NCI-H2196 (cell line): ENCODE measurements around the gene NXF1.
A peak's percentile ranks its signal among the peaks of the same experiment; 100 is the strongest.
"Not testable (repeated sequence)": the region's sequence is repeated elsewhere in the genome, so short reads cannot be mapped to it uniquely, and the experiment has no call there.

ENCODE experiments used
- DNase-seq: peaks from one replicate; lab custom pipeline; 2025; ENCODE audit not compliant: unreplicated experiment; lab: John Stamatoyannopoulos, UW

Gene NXF1

DNA sequence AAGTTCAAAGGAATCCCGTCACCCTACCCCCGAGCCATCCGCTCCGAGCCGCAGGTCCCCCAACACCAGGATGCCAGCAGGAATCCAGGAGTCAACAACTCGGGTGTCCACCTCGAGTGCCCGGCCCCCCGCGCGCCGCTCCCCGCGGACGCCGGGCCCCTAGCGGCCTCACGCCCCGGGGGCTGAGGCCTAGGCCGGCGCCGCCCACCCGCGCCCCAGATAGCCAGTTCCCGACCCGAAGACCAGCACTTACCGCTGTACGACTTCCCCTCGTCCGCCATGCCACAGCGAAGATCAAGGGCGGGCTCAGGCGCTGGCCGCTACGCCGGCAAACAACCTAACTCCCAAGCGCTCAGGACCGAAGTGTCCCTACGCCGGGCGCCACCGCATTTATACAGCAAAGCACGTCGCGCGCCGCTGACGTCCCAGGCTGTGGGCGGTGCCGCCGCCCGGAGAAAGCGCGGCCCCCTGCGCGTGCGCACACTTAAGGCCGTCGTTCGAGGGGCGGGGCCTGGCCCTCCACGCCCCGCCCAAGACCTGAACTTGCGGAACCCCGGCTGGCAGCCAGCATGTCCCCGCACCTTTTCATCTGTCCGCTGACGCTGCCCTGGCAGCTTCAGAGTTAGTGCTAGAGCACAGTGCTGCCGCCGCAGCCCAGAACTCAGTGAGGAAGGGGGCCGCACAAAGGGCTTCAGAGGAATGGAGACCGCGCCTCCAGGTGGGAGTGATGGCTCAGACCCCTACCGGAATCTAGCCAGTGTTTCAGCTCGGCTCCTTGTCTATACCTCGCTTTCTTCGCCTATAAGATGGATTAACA lies at the start of gene NXF1:
NXF1 (minus strand) TSS at position 365 of the 817 bp plus-strand sequence; CDS start at position 281, 84 bp downstream.
- peak; percentile 97 for DNase-seq

DNA sequence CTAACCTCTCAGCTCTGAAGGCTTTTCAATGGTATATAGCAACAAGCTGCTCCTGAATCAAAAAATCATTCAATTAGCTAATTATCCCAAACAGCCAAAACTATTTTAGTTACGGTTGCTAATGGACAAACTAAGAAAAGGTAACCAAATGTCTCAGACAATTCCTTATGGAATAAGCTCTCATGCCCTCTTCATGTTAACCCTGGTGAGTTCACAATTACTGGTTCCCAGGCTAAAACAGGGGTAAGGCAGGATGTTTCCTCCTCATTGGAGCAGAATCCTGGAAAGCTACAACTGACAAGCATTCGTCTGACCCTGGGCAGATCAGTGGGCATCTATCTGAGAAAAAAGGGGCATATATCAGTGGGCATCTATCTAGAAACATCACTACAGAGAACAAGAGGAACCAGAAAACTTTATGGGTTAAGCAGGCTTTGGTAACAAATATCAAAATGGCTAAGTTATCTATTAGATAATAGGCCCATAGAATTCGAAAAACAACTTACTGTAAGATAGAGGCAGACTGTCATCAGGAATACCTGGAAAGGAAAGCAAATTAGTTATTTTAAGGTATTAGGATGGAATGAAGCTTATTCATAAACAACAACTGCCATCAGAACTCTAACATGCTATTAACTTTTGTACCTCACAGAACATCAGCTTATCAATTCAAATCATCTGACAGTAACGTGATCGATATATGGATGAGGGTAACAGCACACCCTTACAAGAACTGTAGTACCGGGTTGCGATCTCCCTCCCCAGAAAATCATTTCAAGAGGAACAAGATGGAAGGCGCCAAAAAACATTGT lies 49.0 kb upstream of the NXF1 start:
- DNase-seq, result no peak

DNA sequence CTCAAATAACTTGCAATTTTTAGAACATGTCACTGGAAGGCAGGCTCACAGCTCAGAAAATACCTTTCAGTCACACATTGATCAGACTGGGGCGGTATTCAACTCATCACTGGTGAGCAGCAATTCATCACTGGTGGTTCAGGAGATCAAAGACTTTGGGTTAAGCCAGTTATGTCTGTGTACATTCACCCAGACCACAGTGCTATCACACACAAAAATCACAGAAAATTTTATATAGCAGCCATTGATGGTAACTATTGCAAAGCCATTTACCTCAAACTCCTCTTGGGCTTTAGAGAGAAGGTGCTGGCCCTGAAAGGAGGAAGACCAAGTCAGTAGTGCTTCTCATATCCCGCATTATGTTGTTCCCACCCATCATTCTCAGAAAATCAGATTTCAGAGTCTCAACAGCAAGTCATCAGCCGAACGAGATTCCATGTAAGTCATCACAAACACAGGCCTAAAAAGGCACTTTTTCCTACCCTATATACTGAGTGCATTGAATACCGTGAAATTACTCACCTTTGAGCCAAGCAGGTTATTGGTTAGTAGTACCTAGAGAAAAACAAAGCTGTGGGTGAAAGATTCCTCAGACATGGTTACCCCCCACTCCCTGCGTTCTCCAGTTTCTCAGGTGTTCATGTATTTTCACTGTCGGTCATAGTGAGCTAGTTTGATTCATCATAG lies 48.2 kb upstream of the NXF1 start:
- DNase-seq, result no peak

DNA sequence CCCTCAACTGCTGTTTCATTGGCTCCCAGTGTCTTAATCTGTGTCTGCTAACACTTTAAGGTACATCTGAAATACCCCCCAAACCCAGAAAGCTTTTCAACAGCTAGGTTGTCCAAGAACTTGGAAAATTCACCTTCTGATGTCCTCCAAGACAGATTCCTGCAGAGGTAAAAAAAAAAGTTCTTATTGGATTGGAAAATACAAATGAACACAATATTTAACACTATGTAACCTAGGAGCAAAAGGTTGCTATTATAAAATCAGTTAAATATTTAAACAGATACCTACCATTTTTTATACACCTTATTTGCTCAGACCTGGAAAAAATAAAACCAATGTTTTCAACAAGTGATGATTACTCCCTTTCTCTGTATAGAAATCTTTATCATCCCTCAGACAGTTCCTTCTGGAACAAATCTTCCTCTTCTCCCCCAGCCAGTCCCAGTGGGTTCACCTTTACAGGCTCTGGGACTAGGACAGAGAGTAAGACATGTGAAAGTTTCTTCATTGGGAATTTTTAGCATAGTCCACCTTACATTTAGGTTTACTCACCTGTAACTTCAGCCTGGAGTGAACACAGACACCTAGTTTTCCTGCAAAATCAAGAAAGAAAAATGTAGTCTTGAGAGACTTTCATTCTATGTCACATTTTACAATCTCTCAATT lies 47.4 kb upstream of the NXF1 start:
- no peak for DNase-seq

DNA sequence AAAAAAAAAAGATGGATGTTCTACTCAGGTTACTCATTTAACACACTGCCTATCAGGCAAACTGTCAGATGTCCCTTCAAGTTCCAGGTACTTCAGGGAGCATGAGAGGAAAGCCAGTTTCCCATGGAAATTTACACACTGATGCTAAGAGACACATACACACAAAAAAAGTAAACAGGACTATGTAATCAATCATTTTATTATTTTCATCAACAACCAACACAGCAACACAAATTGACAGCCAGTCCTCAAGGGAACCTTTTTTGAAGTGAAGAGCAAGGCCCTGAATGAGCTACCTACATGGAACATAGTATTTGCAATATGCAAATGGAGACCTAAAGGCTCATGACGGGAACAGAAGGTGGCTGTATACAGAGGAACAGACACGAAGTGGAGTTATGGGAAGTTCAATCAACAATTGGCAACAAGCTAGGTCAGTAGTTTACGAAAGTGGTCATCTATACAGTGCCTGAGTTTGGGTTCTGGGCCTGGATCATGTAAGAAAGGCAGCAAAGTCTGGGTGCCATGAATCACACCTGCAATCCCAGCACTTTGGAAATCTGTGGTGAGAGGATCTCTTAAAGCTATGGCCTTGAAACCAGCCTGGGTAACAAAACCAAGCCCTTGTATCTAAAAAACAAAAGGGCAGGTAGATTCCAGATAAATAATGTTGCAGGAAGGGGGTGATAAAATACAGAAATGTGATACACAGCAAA lies 46.7 kb upstream of the NXF1 start:
- DNase-seq, result no peak

DNA sequence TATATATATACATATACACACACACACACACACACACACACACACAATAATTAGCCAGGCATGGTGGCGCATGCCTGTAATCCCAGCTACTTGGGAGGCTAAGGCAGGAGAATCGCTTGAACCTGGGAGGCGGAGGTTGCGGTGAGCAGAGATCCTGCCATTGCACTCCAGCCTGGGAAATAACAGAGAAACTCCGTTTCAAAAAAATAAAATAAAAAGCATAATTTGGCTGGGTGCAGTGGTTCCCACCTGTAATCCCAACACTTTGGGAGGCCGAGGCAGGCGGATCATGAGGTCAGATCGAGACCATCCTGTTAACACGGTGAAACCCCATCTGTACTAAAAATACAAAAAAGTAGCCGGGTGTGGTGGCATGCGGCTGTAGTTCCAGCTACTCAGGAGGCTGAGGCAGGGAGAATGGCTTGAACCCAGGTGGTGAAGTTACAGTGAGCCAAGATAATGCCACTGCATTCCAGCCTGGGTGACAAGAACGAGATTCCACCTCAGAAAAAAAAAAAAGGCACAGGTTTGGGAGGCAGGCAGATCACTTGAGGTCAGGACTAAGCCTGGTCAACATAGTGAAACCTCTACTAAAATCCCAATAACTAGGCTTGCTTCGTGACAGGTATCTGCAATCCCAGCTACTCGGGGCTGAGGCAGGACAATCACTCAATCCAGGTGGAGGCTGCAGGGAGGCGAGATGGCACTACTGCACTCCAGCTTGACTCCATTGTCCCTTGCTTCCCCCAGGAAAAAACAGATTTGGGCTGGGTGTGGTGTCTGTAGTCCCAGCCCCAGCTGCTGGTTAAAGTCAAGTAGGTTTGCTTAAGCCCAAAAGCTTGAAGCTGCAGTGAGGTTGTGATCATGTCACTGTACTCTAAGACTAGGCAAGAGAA lies 45.9 kb upstream of the NXF1 start:
- no peak for DNase-seq

DNA sequence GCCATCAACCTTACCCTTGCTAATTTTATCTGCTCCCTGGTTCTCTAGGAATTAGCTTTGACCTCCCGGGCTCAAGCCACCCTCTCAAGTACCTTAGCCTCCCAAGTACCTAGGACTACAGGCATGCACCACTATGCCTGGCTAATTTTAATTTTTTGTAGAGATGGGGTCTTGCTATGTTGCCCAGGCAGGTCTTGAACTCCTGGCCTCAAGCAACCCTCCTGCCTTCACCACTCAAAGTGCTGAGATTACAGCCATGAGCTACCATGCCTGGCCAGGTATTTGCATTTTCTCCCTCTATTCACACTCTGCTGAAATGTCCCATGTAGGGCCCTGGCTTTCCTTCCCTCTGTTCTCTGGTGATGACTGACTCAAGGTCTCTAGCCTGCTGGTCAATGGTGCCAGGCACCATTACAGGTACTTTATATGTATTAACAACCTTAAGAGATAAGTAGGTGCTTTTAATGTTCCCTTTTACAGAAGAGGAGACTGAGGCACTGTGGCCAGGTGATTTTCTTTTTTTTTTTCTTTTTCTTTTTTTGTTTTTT lies 42.6 kb upstream of the NXF1 start:
- no peak for DNase-seq

DNA sequence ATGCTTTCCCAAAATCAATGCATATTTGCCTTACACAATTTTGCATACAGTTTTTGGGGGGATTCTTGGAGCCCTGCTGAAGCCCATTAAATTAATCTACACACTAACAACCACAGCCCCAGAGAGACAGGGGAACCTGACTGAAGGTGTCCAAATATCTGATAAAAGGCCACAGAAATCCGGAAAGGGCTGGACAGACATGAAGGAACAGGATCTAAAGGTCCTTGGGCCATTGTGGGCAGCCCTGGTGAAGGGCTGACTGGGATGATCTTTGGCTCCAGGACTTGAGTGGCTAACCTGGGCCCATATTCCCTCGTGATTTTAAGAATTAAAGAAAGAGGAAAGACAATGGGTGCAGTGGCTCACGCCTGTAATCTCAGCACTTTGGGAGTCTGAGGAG lies 40.9 kb upstream of the NXF1 start:
- DNase-seq, result no peak

DNA sequence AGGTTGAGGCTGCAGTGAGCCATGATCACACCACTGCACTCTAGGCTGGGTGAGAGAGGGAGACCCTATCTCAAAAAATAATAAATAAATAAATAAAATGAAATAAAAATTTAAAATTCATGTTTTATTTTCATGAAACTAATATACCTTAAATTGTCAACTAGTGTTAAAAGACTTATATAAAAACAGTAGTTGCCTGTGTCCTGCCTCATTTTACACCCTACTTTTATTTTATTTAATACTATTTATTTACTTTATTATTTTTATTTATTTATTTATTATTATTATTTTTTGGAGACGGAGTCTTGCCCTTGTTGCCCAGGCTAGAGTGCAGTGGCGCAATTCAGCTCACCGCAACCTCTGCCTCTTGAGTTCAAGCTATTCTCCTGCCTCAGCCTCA lies 38.9 kb upstream of the NXF1 start:
- no peak for DNase-seq

DNA sequence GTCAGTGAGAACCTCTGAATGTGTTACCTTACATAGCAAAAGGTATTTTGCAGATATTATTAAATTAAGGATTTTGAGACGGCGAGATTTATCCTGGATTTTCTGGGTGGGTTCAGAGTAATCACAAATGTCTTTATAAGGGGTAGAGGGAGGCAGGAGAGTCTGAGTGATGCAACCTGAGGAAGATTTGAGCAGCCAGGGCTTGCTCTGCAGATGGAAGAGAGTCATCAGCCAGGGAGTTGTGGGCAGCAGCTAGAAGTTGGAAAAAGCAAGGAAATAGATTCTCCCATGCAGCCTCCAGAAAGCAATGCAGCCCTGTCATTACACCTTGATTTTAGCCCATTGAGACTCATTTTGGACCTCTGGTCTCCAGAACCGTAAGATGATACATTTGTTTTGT lies 38.2 kb upstream of the NXF1 start:
- DNase-seq, result no peak

DNA sequence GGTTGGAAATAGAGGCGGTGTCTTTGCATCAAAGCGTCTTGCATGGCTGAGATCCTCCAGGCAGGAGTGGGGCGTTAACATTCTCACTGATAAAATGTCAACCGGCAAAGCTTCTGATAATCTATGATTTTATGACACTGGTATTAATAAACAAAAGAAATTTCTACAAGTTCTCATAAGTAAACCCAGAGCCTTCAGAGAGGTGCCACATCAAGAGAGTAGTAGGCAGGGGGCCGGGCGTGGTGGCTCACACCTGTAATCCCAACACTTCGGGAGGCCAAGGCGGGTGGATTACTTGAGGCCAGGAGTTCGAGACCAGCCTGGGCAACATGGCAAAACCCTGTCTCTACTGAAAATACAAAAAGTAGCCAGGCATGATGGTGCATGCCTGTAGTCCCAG lies 37.7 kb upstream of the NXF1 start:
- not testable (repeated sequence) for DNase-seq

DNA sequence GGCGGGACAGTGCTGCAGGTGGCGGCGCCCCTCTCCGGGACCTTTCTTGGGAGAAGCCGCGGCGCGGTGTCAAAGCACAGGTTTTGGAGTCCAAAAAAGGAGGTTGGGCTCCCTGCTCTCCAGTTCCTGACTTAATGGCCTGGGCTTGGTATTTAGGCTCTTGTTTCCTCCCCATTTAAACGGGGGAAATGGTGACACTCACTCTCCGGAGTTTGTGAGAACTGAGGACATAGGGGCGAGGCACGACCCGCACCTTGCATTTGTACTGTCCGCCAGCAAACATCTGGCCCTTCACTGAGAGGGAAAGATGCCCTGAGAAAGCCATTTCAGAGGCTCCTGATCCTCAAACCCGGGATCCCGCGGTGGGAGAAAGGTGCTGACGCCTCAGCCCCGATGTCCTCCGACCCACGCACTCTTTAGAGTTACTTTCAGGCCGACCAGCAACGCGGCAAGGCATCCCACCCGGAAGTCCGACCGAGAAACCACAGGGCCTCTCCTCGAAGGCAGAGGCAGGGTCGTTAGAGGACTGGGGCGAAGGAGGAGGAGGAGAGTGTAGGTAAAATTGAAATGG lies 37.0 kb upstream of the NXF1 start:
- no peak for DNase-seq

DNA sequence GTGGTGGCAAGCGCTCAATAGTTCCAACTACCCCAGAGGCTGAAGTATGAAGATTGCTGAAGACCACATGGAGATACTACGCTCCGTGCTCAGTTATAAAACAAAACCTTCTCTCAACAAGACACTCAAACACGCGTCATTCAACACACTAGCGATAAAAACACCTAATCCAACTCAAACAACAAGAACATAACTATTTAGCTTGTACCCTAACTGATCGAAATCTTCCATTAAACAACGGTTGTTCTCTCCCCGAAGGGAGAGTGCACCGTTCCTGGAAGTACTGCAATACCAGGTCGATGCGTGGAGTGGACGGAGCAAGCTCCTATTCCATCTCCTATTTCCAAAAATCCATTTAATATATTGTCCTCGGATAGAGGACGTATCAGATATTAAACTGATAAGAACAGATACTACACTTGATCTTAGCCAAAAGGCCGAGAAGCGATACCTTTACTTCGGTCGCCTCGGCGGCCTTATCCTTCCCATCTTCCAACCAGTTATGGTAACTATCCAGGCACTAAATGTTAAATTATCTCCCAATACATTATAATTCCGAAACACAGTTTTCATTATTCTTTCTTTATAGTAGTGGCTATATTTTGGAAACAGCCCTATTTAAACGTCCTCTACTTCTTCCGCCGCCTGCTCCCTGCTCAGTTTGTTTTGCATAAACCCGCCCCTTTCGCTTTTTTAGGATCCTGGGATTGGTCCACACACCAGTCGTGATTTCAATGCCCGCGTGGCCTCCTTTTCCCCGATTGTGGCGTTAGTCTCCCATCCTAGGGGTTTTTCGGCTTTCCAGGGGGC lies 36.3 kb upstream of the NXF1 start:
- peak; percentile 93 for DNase-seq

DNA sequence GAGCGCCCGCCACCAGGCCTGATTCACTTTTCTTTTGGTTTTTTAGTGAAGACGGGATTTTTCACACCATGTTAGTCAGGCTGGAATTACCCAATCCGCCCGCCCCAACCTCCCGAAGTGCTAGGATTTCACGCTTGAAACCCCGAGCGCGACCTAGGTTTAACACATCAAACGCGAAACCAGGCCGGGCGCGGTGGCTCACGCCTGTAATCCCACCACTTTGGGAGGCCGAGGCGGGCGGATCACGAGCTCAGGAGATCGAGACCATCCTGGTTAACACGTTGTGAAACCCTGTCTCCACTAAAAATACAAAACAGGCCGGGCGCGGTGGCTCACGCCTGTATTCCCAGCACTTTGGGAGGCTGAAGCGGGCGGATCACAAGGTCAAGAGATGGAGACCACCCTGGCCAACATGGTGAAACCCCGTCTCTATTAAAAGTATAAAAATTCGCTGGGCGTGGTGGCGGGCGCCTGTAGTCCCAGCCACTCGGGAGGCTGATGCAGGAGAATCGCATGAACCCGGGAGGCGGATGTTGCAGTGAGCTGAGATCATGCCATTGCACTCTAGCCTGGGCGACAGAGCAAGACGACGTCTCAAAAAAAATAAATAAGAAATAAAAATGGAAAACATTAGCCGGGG lies 35.6 kb upstream of the NXF1 start:
- DNase-seq, result peak; percentile 59

DNA sequence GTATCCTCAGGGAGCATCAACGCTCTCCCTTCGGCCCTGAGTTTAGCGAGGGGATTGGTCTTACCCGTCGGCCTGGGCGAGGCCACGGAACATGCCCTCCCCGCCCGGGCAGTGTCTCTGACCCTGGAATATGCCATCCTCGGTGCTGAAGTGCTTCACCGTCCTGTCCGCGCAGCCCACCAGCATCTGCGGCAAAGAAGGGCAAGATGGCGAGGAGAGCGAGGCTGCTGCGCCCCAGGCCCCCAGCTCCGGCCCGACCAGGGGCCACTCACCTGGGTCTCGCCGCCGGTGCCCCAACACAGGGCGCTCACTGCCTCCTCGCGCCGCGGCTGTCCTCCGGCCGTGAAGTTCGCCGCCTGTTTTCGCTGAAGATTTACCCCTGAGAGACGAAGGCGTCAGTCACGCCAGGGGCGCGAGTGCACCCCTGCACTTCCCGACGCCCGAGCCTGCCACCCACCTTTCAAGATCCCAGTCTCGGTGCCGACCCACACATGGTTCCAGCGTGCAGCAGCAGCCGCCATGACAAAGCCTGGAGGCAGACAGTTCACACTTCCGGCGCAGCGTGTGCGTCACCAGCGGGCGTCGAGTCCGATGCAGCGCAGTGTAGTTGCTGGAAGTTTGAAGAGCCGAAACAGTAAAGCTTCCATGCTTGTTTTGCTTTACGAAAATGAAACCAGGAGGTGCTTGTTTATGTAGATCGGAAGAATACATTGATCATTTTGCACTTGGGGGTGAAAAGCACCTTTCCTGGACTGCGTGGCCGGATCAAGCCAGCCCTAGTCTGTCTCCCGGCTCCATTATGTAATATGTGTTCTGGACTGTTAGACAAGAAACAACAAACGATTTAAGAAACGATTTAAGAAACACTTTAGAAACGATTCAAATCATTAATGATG lies 34.1 kb upstream of the NXF1 start, which contains the start of gene WDR74:
WDR74 (minus strand) TSS at position 541 of the 896 bp plus-strand sequence; CDS start at position 521, 20 bp downstream.
- peak; percentile 93 for DNase-seq

DNA sequence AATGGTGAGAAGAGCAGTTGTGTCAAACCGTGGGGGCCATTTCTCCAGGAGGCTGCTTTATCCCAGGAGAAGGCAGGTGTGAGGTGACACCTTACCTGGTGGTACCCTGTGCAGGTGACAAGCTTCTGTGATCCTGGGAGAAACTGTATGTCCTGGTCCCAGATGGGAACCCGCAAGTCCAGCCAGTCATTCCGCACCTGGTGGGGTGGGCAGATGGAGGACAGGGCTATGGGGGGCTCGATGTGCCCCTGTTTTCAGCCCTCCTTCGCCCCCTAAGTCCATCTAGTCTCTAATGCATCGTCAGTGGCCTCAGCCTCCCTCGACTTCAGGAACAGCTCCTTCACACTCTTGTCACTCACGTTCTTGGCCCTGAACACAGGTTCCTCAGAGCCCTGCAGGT lies 30.1 kb upstream of the NXF1 start:
- no peak for DNase-seq
